HepG2 (cell line): Measurements from ENCODE around the gene PLXNA3. TPM values are rescaled to one million over a fixed set of nuclear protein-coding genes. Genes with fewer than 3 reads are reported as not detected.

ENCODE experiments used
- AGO2 ChIP-seq: fragments of 200-400 bp; formaldehyde crosslinking; optimal IDR thresholded peaks from 2 replicates; pipeline ENCODE3; 2017; ENCODE audit warnings: mild to moderate bottlenecking, low read depth, low read length, moderate library complexity
- BORCS8-MEF2B ChIP-seq: sonication (generic); formaldehyde crosslinking; IDR thresholded peaks from 2 replicates; pipeline ENCODE4 v1.8.0; 2022; ENCODE audit warnings: mild to moderate bottlenecking, missing genetic modification reagents
- GABPB1 ChIP-seq: IDR thresholded peaks from 2 replicates; pipeline ENCODE4 v1.6.1; 2016; ENCODE audit warnings: mild to moderate bottlenecking, missing genetic modification reagents, moderate library complexity, missing compliant biosample characterization
- HDAC1 ChIP-seq: sonication (generic); formaldehyde crosslinking; IDR thresholded peaks from 2 replicates; pipeline ENCODE4 v1.5.1; 2020; ENCODE audit warnings: mild to moderate bottlenecking, missing genetic modification reagents
- JUN ChIP-seq: sonication (generic); formaldehyde crosslinking; IDR thresholded peaks from 2 replicates; pipeline ENCODE4 v1.4.0; 2020; ENCODE audit warnings: mild to moderate bottlenecking, missing genetic modification reagents
- MAZ ChIP-seq, 2 experiments: sonication (generic) in 1 of 2; formaldehyde crosslinking in 1 of 2; IDR thresholded peaks; 2 replicates each; pipeline versions ENCODE4 v1.5.0 to v1.6.1; 2012 to 2020; ENCODE audit warnings: low read depth in 2 of 2, mild to moderate bottlenecking in 2 of 2, borderline replicate concordance in 1 of 2, improper control_type of control experiment in 1 of 2, low read length in 1 of 2, missing genetic modification reagents in 1 of 2, moderate library complexity in 1 of 2
- RBFOX2 ChIP-seq: fragments of 200-400 bp; formaldehyde crosslinking; IDR thresholded peaks from 2 replicates; pipeline ENCODE4 v1.6.1; 2017; ENCODE audit warnings: low read depth, mild to moderate bottlenecking, low read length
- ZFX ChIP-seq: sonication (generic); formaldehyde crosslinking; IDR thresholded peaks from 2 replicates; pipeline ENCODE4 v1.4.0; 2020; ENCODE audit warnings: mild to moderate bottlenecking, low read depth, missing genetic modification reagents, moderate library complexity
- ZFY ChIP-seq: sonication (generic); formaldehyde crosslinking; IDR thresholded peaks from 2 replicates; pipeline ENCODE4 v1.4.0; 2020; ENCODE audit warnings: missing genetic modification reagents
- ZNF564 ChIP-seq: sonication (generic); formaldehyde crosslinking; IDR thresholded peaks from 2 replicates; pipeline ENCODE4 v1.8.1; 2023; ENCODE audit warnings: mild to moderate bottlenecking, missing genetic modification reagents
- ZNF644 ChIP-seq: IDR thresholded peaks from 2 replicates; pipeline ENCODE4 v1.6.1; 2016; ENCODE audit warnings: low read depth
- ZNF777 ChIP-seq: sonication (generic); formaldehyde crosslinking; IDR thresholded peaks from 2 replicates; pipeline ENCODE4 v1.4.0; 2020; ENCODE audit warnings: missing genetic modification reagents
- polyA plus RNA-seq, 8 experiments: library from polyadenylated mRNA; depleted of rRNA in 3 of 8; stranded (reverse) in 7 of 8; unstranded in 1 of 8; fragments of >200 nt; fragmentation: Illumina TruSeq in 4 of 8; extraction: Trizol in 4 of 8; gene quantifications; 2 replicates each; pipeline versions ENCODE4 v1.2.1 to v1.2.3, GENCODE V29; 2011 to 2016; ENCODE audit warnings: low read depth in 4 of 8, missing spikeins in 1 of 8, mixed read lengths in 1 of 8; ENCODE audit not compliant: insufficient read depth in 1 of 8
- total RNA-seq, 5 experiments: library from RNA; depleted of rRNA; stranded (reverse); fragments of >200 nt; fragmentation: Illumina TruSeq; extraction: Trizol; gene quantifications; 2 replicates each; pipeline ENCODE4 v1.2.3, GENCODE V29; 2016; ENCODE audit warnings: low read depth in 1 of 5
- TF ChIP-seq, protein P1 (sequence below): sonication (generic); formaldehyde crosslinking; IDR thresholded peaks from 2 replicates; pipeline ENCODE4 v1.8.0; 2022; ENCODE audit warnings: low read depth, missing genetic modification reagents
- TF ChIP-seq, protein P2 (sequence below): sonication (generic); formaldehyde crosslinking; IDR thresholded peaks from 2 replicates; pipeline ENCODE4 v1.9.0; 2021; ENCODE audit warnings: missing genetic modification reagents, borderline replicate concordance
- TF ChIP-seq, protein P3 (sequence below): IDR thresholded peaks from 2 replicates; pipeline ENCODE4 v1.6.1; 2016; ENCODE audit warnings: mild to moderate bottlenecking, missing biosample characterization, missing genetic modification reagents
- TF ChIP-seq, protein P4 (sequence below): sonication (generic); formaldehyde crosslinking; IDR thresholded peaks from 2 replicates; pipeline ENCODE4 v1.4.0; 2020; ENCODE audit warnings: missing genetic modification reagents

PLXNA3 gene
- total and polyA plus RNA-seq, 2 of the 13 experiments (the other 11 are each of a cell fraction or from before 2014, with no cell fraction given), result 5.8 to 20.6 TPM

DNA sequence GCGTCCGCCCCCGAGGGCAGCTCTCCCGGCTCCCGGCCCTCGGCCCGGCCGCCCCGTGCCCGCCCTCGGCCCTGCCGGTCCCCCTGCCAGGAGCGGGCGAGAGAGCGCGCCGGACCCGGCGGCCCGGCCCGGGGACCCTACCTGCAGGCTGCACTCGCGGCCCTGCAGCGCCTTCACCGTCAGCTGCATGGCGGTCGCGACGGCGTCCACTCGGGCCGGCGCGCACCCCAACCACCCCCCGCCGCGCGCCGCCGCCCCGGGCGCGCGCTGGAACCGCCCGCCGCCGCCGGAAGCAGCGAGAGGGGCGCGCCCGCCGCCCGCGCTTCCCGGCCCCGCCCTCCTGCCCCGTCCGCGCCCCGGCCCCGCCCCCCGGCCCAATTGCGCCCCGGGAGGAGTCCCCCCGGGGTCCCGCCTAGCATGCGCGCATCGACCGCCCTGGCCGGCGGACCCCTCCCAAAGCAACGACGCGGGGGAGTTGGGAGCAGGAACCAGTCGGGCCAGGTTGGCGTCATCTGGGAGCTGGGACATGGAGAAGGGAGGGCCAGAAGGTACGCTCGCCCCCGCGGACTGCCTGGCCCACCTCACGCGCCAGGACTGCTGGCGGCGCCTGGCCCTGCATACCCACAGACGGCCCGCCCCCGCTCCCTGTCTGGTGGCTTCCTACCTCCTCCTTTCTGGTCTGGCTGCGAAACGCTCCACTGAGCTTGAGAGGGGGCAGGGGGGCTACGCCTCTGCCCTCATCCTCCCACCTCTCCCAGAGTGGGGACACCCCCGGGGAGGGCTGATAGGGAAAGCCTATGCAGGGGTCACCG, 28.5 kb downstream of the PLXNA3 start, which contains the start of gene UBL4A (continued):
- TF ChIP-seq ZNF777, result peak; percentile 60; the same call in 1 of the 2 replicates
- TF ChIP-seq, protein P1, sequence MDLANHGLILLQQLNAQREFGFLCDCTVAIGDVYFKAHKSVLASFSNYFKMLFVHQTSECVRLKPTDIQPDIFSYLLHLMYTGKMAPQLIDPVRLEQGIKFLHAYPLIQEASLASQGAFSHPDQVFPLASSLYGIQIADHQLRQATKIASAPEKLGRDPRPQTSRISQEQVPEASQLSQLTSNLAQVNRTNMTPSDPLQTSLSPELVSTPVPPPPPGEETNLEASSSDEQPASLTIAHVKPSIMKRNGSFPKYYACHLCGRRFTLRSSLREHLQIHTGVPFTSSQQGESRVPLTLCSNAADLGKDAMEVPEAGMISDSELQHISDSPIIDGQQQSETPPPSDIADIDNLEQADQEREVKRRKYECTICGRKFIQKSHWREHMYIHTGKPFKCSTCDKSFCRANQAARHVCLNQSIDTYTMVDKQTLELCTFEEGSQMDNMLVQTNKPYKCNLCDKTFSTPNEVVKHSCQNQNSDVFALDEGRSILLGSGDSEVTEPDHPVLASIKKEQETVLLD (CRISPR knock-in tag), result peak; percentile 41; the same call in 1 of the 2 replicates
- TF ChIP-seq, protein P2, sequence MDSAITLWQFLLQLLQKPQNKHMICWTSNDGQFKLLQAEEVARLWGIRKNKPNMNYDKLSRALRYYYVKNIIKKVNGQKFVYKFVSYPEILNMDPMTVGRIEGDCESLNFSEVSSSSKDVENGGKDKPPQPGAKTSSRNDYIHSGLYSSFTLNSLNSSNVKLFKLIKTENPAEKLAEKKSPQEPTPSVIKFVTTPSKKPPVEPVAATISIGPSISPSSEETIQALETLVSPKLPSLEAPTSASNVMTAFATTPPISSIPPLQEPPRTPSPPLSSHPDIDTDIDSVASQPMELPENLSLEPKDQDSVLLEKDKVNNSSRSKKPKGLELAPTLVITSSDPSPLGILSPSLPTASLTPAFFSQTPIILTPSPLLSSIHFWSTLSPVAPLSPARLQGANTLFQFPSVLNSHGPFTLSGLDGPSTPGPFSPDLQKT (CRISPR knock-in tag), result no peak
- peak; percentile 56 for TF ChIP-seq ZFY (CRISPR knock-in tag)
- TF ChIP-seq JUN (CRISPR knock-in tag), result no peak
- peak; percentile 28; the same call in 1 of the 2 replicates for TF ChIP-seq HDAC1
- TF ChIP-seq AGO2, result peak; percentile 31
- TF ChIP-seq BORCS8-MEF2B (CRISPR knock-in tag), result no peak
- TF ChIP-seq MAZ (IDR thresholded peaks at IDR 0.05; ENCODE audit: borderline replicate concordance, low read depth, low read length), result no peak
- 0 out of 2 replicates have a peak, but pooled peaks have one; percentile 35 for TF ChIP-seq MAZ (CRISPR knock-in tag; IDR thresholded peaks at IDR 0.05; ENCODE audit: low read depth)
- peak; percentile 69 for TF ChIP-seq RBFOX2
- no peak for TF ChIP-seq ZNF564 (CRISPR knock-in tag)
- TF ChIP-seq, protein P3, sequence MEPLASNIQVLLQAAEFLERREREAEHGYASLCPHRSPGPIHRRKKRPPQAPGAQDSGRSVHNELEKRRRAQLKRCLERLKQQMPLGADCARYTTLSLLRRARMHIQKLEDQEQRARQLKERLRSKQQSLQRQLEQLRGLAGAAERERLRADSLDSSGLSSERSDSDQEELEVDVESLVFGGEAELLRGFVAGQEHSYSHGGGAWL, result 0 out of 2 replicates have a peak, but pooled peaks have one; percentile 8
- TF ChIP-seq, protein P4, sequence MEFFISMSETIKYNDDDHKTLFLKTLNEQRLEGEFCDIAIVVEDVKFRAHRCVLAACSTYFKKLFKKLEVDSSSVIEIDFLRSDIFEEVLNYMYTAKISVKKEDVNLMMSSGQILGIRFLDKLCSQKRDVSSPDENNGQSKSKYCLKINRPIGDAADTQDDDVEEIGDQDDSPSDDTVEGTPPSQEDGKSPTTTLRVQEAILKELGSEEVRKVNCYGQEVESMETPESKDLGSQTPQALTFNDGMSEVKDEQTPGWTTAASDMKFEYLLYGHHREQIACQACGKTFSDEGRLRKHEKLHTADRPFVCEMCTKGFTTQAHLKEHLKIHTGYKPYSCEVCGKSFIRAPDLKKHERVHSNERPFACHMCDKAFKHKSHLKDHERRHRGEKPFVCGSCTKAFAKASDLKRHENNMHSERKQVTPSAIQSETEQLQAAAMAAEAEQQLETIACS, result peak; percentile 69; the same call in 1 of the 2 replicates
- TF ChIP-seq ZFX, result peak; percentile 31; the same call in 1 of the 2 replicates
- TF ChIP-seq ZNF644 (CRISPR knock-in tag), result no peak
- TF ChIP-seq GABPB1 (CRISPR knock-in tag), result peak; percentile 20; the same call in 1 of the 2 replicates
